Islet precursor cell (in vitro differentiated cells): ENCODE data around the gene AVPR1B.

Experiments used
- DNase-seq: peaks from one replicate; pipeline ENCODE4 v3.0.0-alpha.2; 2018

Gene AVPR1B

GRCh38 chr1:206111271-206111927 is 5.8 kb downstream of the AVPR1B start:
- no peak for DNase-seq

GRCh38 chr1:206110820-206111219 is 6.4 kb downstream of the AVPR1B start:
- no peak for DNase-seq

- DNase-seq: no peak
Observed at GRCh38 chr1:206110161-206110560, 7.0 kb downstream of the AVPR1B start.

GRCh38 chr1:206109718-206110117 is 7.5 kb downstream of the AVPR1B start:
- no peak for DNase-seq

GRCh38 chr1:206108635-206109034 is 8.6 kb downstream of the AVPR1B start:
- DNase-seq: no peak

- no peak for DNase-seq
Observed at GRCh38 chr1:206107168-206107544, 10.0 kb downstream of the AVPR1B start.

GRCh38 chr1:206106328-206107167 is 10.6 kb downstream of the AVPR1B start:
- DNase-seq: peak; percentile 90

- no peak for DNase-seq
Observed at GRCh38 chr1:206105464-206105995, 11.7 kb downstream of the AVPR1B start.

GRCh38 chr1:206103979-206104378 is 13.2 kb downstream of the AVPR1B start:
- no peak for DNase-seq

GRCh38 chr1:206102292-206102936 is 14.8 kb downstream of the AVPR1B start:
- DNase-seq: no peak

- no peak for DNase-seq
Observed at GRCh38 chr1:206101351-206102045, 15.7 kb downstream of the AVPR1B start.

GRCh38 chr1:206100226-206100815 is 16.9 kb downstream of the AVPR1B start:
- DNase-seq: no peak

GRCh38 chr1:206098242-206098919 is 18.8 kb downstream of the AVPR1B start:
- no peak for DNase-seq

- no peak for DNase-seq
Observed at GRCh38 chr1:206097381-206097780, 19.8 kb downstream of the AVPR1B start.

- peak; percentile 78 for DNase-seq
Observed at GRCh38 chr1:206094024-206094423, 23.2 kb downstream of the AVPR1B start.

- no peak for DNase-seq
Observed at GRCh38 chr1:206089341-206089740, 27.8 kb downstream of the AVPR1B start.

GRCh38 chr1:206087091-206087490 is 30.1 kb downstream of the AVPR1B start:
- DNase-seq: no peak

GRCh38 chr1:206083750-206084149 is 33.4 kb downstream of the AVPR1B start:
- DNase-seq: no peak

GRCh38 chr1:206082831-206083695 is 34.1 kb downstream of the AVPR1B start:
- DNase-seq: no peak

GRCh38 chr1:206081856-206082255 is 35.3 kb downstream of the AVPR1B start:
- no peak for DNase-seq
